GM19043 (cell line): Measurements from ENCODE around the gene TFDP1.
"Not testable (repeated sequence)": the region's sequence is repeated elsewhere in the genome, so short reads cannot be mapped to it uniquely, and the experiment has no call there.

Source experiments
- ATAC-seq: cut with Tn5 transposase; IDR thresholded peaks from one replicate; pipeline ENCODE4 v1.9.1; 2021; ENCODE audit warnings: low read depth; ENCODE audit not compliant: unreplicated experiment

Gene TFDP1

GRCh38 chr13:113594066-113594821 lies 9.7 kb downstream of the TFDP1 start:
- not testable (repeated sequence) for ATAC-seq

GRCh38 chr13:113595131-113595530 lies 10.6 kb downstream of the TFDP1 start:
- no peak for ATAC-seq

GRCh38 chr13:113596321-113597200 lies 12.0 kb downstream of the TFDP1 start:
- ATAC-seq: no peak

GRCh38 chr13:113597391-113598080 lies 13.0 kb downstream of the TFDP1 start:
- ATAC-seq: no peak

- no peak for ATAC-seq
These were observed 13.5 kb downstream of the TFDP1 start for GRCh38 chr13:113598081-113598410.

- ATAC-seq: no peak
These were observed 13.9 kb downstream of the TFDP1 start for GRCh38 chr13:113598481-113598880.

GRCh38 chr13:113599391-113599790 lies 14.8 kb downstream of the TFDP1 start:
- ATAC-seq: no peak

GRCh38 chr13:113601166-113602070 lies 16.9 kb downstream of the TFDP1 start:
- ATAC-seq: no peak

- no peak for ATAC-seq
These were observed 17.9 kb downstream of the TFDP1 start for GRCh38 chr13:113602291-113602988.

GRCh38 chr13:113603116-113603710 lies 18.7 kb downstream of the TFDP1 start:
- ATAC-seq: no peak

GRCh38 chr13:113604186-113604585 lies 19.6 kb downstream of the TFDP1 start:
- no peak for ATAC-seq

- ATAC-seq: no peak
These were observed 20.9 kb downstream of the TFDP1 start for GRCh38 chr13:113605461-113605860.

GRCh38 chr13:113605866-113606438 lies 21.4 kb downstream of the TFDP1 start:
- ATAC-seq: no peak

GRCh38 chr13:113607056-113607888 lies 22.7 kb downstream of the TFDP1 start:
- no peak for ATAC-seq

- no peak for ATAC-seq
These were observed 23.5 kb downstream of the TFDP1 start for GRCh38 chr13:113607889-113608635.

GRCh38 chr13:113608967-113609533 lies 24.5 kb downstream of the TFDP1 start:
- ATAC-seq: no peak

GRCh38 chr13:113609616-113610015 lies 25.1 kb downstream of the TFDP1 start:
- ATAC-seq: no peak
